HCT116 (cell line): ENCODE results near the gene CAT. TPM values are rescaled to one million over a fixed set of nuclear protein-coding genes. Genes with fewer than 3 reads are reported as not detected.

Experiments
- ATAC-seq: fragments of 200-7000 bp; cut with Tn5 transposase; 2 replicates; pipeline ENCODE4 v1.9.1; 2020; ENCODE audit warnings: mild to moderate bottlenecking, moderate library complexity
- BruUV-seq: library from RNA; stranded (reverse); fragments of 400-500 nt; replicated peaks from 2 replicates; lab custom pipeline; 2021; lab: Mats Ljungman, UMichigan
- CTCF ChIA-PET: fragments of 300-600 bp; sonication (Branson Sonifier 250); formaldehyde crosslinking; loops from one replicate; lab custom pipeline; 2021; ENCODE audit warnings: antibody characterized with exemption; lab: Charles Lee
- POLR2A ChIA-PET: fragments of 300-600, 350-600 bp; sonication (Branson Sonifier 250); formaldehyde crosslinking; loops from one replicate; lab custom pipeline; 2021; ENCODE audit warnings: antibody characterized with exemption; lab: Charles Lee
- RAD21 ChIA-PET, 2 experiments: fragments of 300-600 bp; sonication (Branson Sonifier 250); formaldehyde crosslinking; loops; one replicate each; lab custom pipeline; 2023; ENCODE audit warnings: low total read pairs in 2 of 2; ENCODE audit not compliant: uncharacterized antibody in 2 of 2, unreplicated experiment in 2 of 2, low non-redundant PET in 1 of 2; lab: Charles Lee
- DNase-seq: peaks from one replicate; pipeline ENCODE4 v3.0.0-alpha.2; 2010; ENCODE audit warnings: low read depth, low spot score
- H2AFZ ChIP-seq: fragments of 200-600 bp; shearing (Covaris generic), sonication (generic); 2 replicates; pipeline ENCODE4 v1.6.1; 2017; ENCODE audit warnings: low read depth, mixed run types, mixed read lengths, antibody characterized with exemption, low read length; ENCODE audit not compliant: poor library complexity, severe bottlenecking
- H3K27ac ChIP-seq: 2 replicates; pipeline ENCODE4 v1.5.1; 2012; ENCODE audit warnings: low read depth, low read length
- H3K27me3 ChIP-seq: fragments of 200-600 bp; sonication (generic); 2 replicates; pipeline ENCODE4 v1.6.1; 2016; ENCODE audit warnings: mixed run types, low read length, mixed read lengths; ENCODE audit not compliant: insufficient read depth
- H3K36me3 ChIP-seq, 2 experiments: fragments of 200-500 bp in 1 of 2; fragments of 200-600 bp in 1 of 2; sonication (Bioruptor generic) in 1 of 2; sonication (generic) in 1 of 2; 2 replicates each; pipeline versions ENCODE4 v1.5.1 to v1.6.1; 2014 to 2016; ENCODE audit warnings: low read length in 2 of 2, inconsistent platforms in 1 of 2, mixed read lengths in 1 of 2, mixed run types in 1 of 2; ENCODE audit not compliant: insufficient read depth in 2 of 2, control insufficient read depth in 1 of 2
- H3K4me1 ChIP-seq, 2 experiments: fragments of 200-600 bp in 1 of 2; sonication (generic) in 1 of 2; 2 replicates each; pipeline versions ENCODE4 v1.5.1 to v1.6.1; 2012 to 2017; ENCODE audit warnings: low read length in 2 of 2, inconsistent platforms in 1 of 2, mild to moderate bottlenecking in 1 of 2, mixed read lengths in 1 of 2, mixed run types in 1 of 2, moderate library complexity in 1 of 2; ENCODE audit not compliant: insufficient read depth in 2 of 2, control insufficient read depth in 1 of 2
- H3K4me2 ChIP-seq: fragments of 200-600 bp; sonication (generic); 2 replicates; pipeline ENCODE4 v1.6.1; 2017; ENCODE audit warnings: mixed run types, low read length, mixed read lengths
- H3K4me3 ChIP-seq, 2 experiments: fragments of 200-600 bp in 1 of 2; sonication (generic) in 1 of 2; replicated peaks in 1 of 2; 2 replicates each; pipeline ENCODE4 v1.5.1; 2011 to 2016; ENCODE audit warnings: low read length in 2 of 2, control low read depth in 1 of 2, low read depth in 1 of 2, mild to moderate bottlenecking in 1 of 2, mixed read lengths in 1 of 2, mixed run types in 1 of 2
- H3K79me2 ChIP-seq: fragments of 200-600 bp; sonication (generic); 2 replicates; pipeline ENCODE4 v1.6.1; 2017; ENCODE audit warnings: mild to moderate bottlenecking, mixed run types, low read length, moderate library complexity, mixed read lengths; ENCODE audit not compliant: insufficient read depth
- H3K9ac ChIP-seq: fragments of 200-600 bp; sonication (generic); 2 replicates; pipeline ENCODE4 v1.6.1; 2016; ENCODE audit warnings: low read length, mixed read lengths
- H3K9me2 ChIP-seq: fragments of 200-600 bp; sonication (generic), shearing (Covaris generic); 2 replicates; pipeline ENCODE4 v1.6.1; 2017; ENCODE audit warnings: mixed run types, mild to moderate bottlenecking, moderate library complexity; ENCODE audit not compliant: insufficient read depth
- H3K9me3 ChIP-seq, 2 experiments: fragments of 200-500 bp in 1 of 2; fragments of 200-600 bp in 1 of 2; sonication (Bioruptor generic) in 1 of 2; sonication (generic) in 1 of 2; 2 replicates each; pipeline ENCODE4 v1.6.1; 2014 to 2017; ENCODE audit warnings: low read length in 2 of 2, mixed read lengths in 2 of 2, inconsistent platforms in 1 of 2, low read depth in 1 of 2, mild to moderate bottlenecking in 1 of 2, mixed run types in 1 of 2, moderate library complexity in 1 of 2; ENCODE audit not compliant: control insufficient read depth in 1 of 2, insufficient read depth in 1 of 2
- H4K20me1 ChIP-seq: fragments of 200-600 bp; sonication (generic), shearing (Covaris generic); 2 replicates; pipeline ENCODE4 v1.6.1; 2017; ENCODE audit warnings: mixed run types, mild to moderate bottlenecking, moderate library complexity; ENCODE audit not compliant: insufficient read depth
- CBX3 ChIP-seq: IDR thresholded peaks from 2 replicates; pipeline ENCODE4 v1.6.1; 2012; ENCODE audit warnings: low read depth
- CEBPB ChIP-seq: IDR thresholded peaks from 2 replicates; pipeline ENCODE4 v1.6.1; 2012; ENCODE audit warnings: low read depth
- EGR1 ChIP-seq: IDR thresholded peaks from 2 replicates; pipeline ENCODE4 v1.6.1; 2012; ENCODE audit warnings: low read depth
- EZH2 ChIP-seq: fragments of 200-600 bp; sonication (generic); IDR thresholded peaks from 2 replicates; pipeline ENCODE4 v1.6.1; 2017; ENCODE audit warnings: antibody characterized with exemption, mixed run types
- EZH2phosphoT487 ChIP-seq: fragments of 200-600 bp; IDR thresholded peaks from 2 replicates; pipeline ENCODE4 v1.6.1; 2018; ENCODE audit warnings: antibody characterized with exemption, borderline replicate concordance
- FOSL1 ChIP-seq: IDR thresholded peaks from 2 replicates; pipeline ENCODE4 v1.6.1; 2012; ENCODE audit warnings: low read depth
- POLR2A ChIP-seq: IDR thresholded peaks from 2 replicates; pipeline ENCODE4 v1.7.0; 2011; ENCODE audit warnings: borderline replicate concordance; ENCODE audit not compliant: insufficient read depth, insufficient read length; ENCODE audit errors: extremely low read depth
- POLR2AphosphoS5 ChIP-seq: IDR thresholded peaks from 2 replicates; pipeline ENCODE4 v1.6.1; 2011; ENCODE audit warnings: mild to moderate bottlenecking, low read depth, low read length, moderate library complexity
- SRF ChIP-seq: IDR thresholded peaks from 2 replicates; pipeline ENCODE4 v1.6.1; 2012; ENCODE audit warnings: low read depth
- YY1 ChIP-seq: IDR thresholded peaks from 2 replicates; pipeline ENCODE4 v1.6.1; 2011; ENCODE audit warnings: low read length, low read depth, moderate library complexity, mild to moderate bottlenecking; ENCODE audit not compliant: insufficient replicate concordance; ENCODE audit errors: extremely low read depth
- ZFX ChIP-seq: fragments of 450-650 bp; IDR thresholded peaks from 2 replicates; pipeline ENCODE4 v1.6.1; 2017
- intact Hi-C: fragments of 100-400 bp; cut with micrococcal nuclease; formaldehyde crosslinking; loops from 2 replicates; pipeline ENCODE4 v1.10.0; 2022
- total RNA-seq: library from RNA; stranded (reverse); gene quantifications from one replicate; pipeline ENCODE4 v1.2.1, GENCODE V29; 2021; ENCODE audit not compliant: unreplicated experiment
- TF ChIP-seq, protein P1 (sequence below): IDR thresholded peaks from 2 replicates; pipeline ENCODE4 v1.6.1; 2012; ENCODE audit warnings: low read depth
- TF ChIP-seq, protein P2 (sequence below): IDR thresholded peaks from 2 replicates; pipeline ENCODE4 v1.6.1; 2012
- TF ChIP-seq, protein P3 (sequence below): IDR thresholded peaks from 2 replicates; pipeline ENCODE4 v1.6.1; 2012
- TF ChIP-seq, protein P4 (sequence below), 3 experiments: fragments of 200-600 bp in 1 of 3; sonication (generic) in 1 of 3; IDR thresholded peaks in 2 of 3; conservative IDR thresholded peaks in 1 of 3; 2 replicates each; pipeline ENCODE4 v1.5.1; 2012 to 2017; ENCODE audit warnings: low read depth in 2 of 3, low read length in 2 of 3, antibody characterized with exemption in 1 of 3, borderline replicate concordance in 1 of 3, control low read depth in 1 of 3, mild to moderate bottlenecking in 1 of 3, mixed read lengths in 1 of 3, mixed run types in 1 of 3, moderate library complexity in 1 of 3; ENCODE audit not compliant: insufficient read depth in 1 of 3

Gene CAT
- total RNA-seq, 1 experiment from 2014 or later: 50.9 TPM

DNA sequence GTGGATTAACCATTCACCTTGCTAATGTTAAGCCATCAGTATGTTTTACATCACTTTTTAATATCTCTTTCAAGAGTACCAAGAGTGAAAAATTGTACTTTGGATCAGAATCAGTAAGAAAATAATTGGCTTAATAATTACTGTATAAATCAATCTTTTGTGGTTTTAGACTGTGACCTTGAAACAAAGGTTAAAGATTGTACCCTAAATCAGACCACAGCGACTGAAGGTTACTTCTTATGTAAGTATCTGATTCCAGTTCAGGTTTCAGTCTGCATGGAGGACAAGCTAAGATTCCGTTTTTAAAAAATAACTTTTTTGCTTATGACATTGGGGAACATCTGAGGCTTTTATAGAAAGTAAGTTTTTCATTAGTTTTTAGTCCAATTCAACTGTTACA is 18.9 kb downstream of the CAT start:
- intact Hi-C loops: no loop called here
- Histone ChIP-seq H2AFZ (no peak overlapping the region), H3K9me3 (no peaks in the 10 kb centered on the region), H3K9me2 (no peaks in the 10 kb centered on the region), H3K79me2 (no peaks in the 10 kb centered on the region), H3K4me3 (no peak overlapping the region), H3K4me1 (no peaks in the 10 kb centered on the region), H3K27ac (no peak overlapping the region), H3K27me3 (no peaks in the 10 kb centered on the region), H4K20me1 (no peaks in the 10 kb centered on the region), H3K4me2 (no peak overlapping the region), H3K9ac (no peak overlapping the region), H3K36me3 (peaks cover 15 to 41% of the 10 kb centered on the region in 2 experiments)
- TF ChIP-seq EZH2: no peak
- no peak for TF ChIP-seq POLR2AphosphoS5
- POLR2A ChIA-PET: no interaction called here
- DNase-seq (no peak), ATAC-seq (no peak)
- CTCF ChIA-PET: no interaction called here
- RAD21 ChIA-PET: interaction anchor here in 1 of 2 experiments (0.6 kb wide), 1 partner anchor 78 kb away, joined by 13 read pairs; no protein-coding TSS in a partner anchor
- no TSS peak for BruUV-seq

DNA sequence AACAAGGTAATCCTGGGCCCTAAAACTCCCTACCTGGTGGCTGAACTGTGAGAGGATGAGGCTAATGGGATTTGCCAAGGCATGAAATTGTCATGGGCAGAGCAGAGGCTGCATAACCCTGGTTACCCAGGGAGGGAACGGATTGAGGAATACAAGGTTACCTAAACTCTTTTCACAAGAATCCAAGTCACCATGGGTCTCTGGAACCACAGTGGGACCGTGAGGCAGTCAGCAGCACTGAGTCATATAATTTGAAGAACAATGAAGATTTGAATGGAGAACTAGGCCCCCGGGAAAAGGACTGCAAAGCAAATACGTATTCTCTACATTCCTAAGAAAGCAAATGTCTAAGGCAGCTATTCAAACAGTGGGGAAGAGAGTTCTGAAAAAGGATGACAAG is 19.8 kb downstream of the CAT start:
- DNase-seq (no peak), ATAC-seq (no peak)
- no peak overlapping the region for H3K9ac ChIP-seq
- H3K27me3 ChIP-seq: no peaks in the 10 kb centered on the region
- ChIA-PET RAD21 (no interaction called here), POLR2A (no interaction called here), CTCF (interaction anchor here (1.5 kb wide), 1 partner anchor 10 kb away, joined by 4 read pairs; no protein-coding TSS in a partner anchor)
- H3K4me3 ChIP-seq: no peak overlapping the region
- no peak overlapping the region for H3K4me2 ChIP-seq
- no peaks in the 10 kb centered on the region for H3K9me2 ChIP-seq
- H3K9me3 ChIP-seq: no peaks in the 10 kb centered on the region
- no peaks in the 10 kb centered on the region for H3K4me1 ChIP-seq
- no peak overlapping the region for H2AFZ ChIP-seq
- BruUV-seq: no TSS peak
- peaks cover 15 to 43% of the 10 kb centered on the region in 2 experiments for H3K36me3 ChIP-seq
- intact Hi-C loops: no loop called here
- H4K20me1 ChIP-seq: no peaks in the 10 kb centered on the region
- TF ChIP-seq SRF (no peak), EZH2phosphoT487 (no peak), CEBPB (no peak), FOSL1 (no peak), EZH2 (no peak), CBX3 (no peak), EGR1 (no peak), ZFX (no peak), POLR2A (no peak), YY1 (no peak)
- TF ChIP-seq, protein P1, sequence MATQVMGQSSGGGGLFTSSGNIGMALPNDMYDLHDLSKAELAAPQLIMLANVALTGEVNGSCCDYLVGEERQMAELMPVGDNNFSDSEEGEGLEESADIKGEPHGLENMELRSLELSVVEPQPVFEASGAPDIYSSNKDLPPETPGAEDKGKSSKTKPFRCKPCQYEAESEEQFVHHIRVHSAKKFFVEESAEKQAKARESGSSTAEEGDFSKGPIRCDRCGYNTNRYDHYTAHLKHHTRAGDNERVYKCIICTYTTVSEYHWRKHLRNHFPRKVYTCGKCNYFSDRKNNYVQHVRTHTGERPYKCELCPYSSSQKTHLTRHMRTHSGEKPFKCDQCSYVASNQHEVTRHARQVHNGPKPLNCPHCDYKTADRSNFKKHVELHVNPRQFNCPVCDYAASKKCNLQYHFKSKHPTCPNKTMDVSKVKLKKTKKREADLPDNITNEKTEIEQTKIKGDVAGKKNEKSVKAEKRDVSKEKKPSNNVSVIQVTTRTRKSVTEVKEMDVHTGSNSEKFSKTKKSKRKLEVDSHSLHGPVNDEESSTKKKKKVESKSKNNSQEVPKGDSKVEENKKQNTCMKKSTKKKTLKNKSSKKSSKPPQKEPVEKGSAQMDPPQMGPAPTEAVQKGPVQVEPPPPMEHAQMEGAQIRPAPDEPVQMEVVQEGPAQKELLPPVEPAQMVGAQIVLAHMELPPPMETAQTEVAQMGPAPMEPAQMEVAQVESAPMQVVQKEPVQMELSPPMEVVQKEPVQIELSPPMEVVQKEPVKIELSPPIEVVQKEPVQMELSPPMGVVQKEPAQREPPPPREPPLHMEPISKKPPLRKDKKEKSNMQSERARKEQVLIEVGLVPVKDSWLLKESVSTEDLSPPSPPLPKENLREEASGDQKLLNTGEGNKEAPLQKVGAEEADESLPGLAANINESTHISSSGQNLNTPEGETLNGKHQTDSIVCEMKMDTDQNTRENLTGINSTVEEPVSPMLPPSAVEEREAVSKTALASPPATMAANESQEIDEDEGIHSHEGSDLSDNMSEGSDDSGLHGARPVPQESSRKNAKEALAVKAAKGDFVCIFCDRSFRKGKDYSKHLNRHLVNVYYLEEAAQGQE: no peak
- TF ChIP-seq, protein P2, sequence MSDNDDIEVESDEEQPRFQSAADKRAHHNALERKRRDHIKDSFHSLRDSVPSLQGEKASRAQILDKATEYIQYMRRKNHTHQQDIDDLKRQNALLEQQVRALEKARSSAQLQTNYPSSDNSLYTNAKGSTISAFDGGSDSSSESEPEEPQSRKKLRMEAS: no peak
- TF ChIP-seq, protein P3, sequence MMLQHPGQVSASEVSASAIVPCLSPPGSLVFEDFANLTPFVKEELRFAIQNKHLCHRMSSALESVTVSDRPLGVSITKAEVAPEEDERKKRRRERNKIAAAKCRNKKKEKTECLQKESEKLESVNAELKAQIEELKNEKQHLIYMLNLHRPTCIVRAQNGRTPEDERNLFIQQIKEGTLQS: no peak
- TF ChIP-seq, protein P4, sequence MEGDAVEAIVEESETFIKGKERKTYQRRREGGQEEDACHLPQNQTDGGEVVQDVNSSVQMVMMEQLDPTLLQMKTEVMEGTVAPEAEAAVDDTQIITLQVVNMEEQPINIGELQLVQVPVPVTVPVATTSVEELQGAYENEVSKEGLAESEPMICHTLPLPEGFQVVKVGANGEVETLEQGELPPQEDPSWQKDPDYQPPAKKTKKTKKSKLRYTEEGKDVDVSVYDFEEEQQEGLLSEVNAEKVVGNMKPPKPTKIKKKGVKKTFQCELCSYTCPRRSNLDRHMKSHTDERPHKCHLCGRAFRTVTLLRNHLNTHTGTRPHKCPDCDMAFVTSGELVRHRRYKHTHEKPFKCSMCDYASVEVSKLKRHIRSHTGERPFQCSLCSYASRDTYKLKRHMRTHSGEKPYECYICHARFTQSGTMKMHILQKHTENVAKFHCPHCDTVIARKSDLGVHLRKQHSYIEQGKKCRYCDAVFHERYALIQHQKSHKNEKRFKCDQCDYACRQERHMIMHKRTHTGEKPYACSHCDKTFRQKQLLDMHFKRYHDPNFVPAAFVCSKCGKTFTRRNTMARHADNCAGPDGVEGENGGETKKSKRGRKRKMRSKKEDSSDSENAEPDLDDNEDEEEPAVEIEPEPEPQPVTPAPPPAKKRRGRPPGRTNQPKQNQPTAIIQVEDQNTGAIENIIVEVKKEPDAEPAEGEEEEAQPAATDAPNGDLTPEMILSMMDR (IDR thresholded peaks at IDR 0.05 in 2 of 3, conservative IDR thresholded peaks at IDR 0.05 in 1 of 3; ENCODE audit: borderline replicate concordance in 1 of 3, insufficient read depth in 1 of 3, low read depth in 2 of 3, low read length in 2 of 3): no peak
- TF ChIP-seq, all 23 proteins: peak for 0
- no peaks in the 10 kb centered on the region for H3K79me2 ChIP-seq
- H3K27ac ChIP-seq: no peak overlapping the region
